NB4 (cell line): ENCODE data around the gene DNMBP.

Experiments
- POLR2A ChIP-seq: IDR thresholded peaks from 2 replicates; pipeline ENCODE4 v1.6.1; 2011; ENCODE audit warnings: mild to moderate bottlenecking; ENCODE audit not compliant: insufficient read length; ENCODE audit errors: extremely low read depth
- TF ChIP-seq, protein P1 (sequence below): IDR thresholded peaks from one replicate; pipeline ENCODE4 v1.5.1; 2012; ENCODE audit warnings: low read depth, low read length
- TF ChIP-seq, protein P2 (sequence below): IDR thresholded peaks from 2 replicates; pipeline ENCODE4 v1.6.1; 2011; ENCODE audit warnings: low read depth, low read length

DNA sequence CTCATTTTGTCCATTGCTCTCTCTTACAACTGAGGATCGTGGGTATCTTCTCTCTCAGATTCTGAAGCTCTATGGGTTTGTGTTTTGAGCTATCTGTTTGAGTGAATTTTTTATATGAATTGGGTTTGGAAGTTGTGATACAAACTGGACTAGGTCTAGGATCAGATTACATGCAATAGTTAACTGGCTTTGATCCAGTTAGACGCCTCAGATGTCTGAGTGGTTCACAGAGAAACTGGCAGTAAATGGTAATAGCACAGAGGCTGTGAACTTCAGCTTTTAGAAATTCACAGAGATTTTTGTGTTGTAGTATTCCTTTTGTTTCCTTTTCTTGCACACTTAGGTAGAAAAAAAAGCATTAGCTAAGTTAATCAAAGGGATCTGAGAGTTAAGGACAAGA is 12.7 kb upstream of the DNMBP start:
- TF ChIP-seq, protein P1, sequence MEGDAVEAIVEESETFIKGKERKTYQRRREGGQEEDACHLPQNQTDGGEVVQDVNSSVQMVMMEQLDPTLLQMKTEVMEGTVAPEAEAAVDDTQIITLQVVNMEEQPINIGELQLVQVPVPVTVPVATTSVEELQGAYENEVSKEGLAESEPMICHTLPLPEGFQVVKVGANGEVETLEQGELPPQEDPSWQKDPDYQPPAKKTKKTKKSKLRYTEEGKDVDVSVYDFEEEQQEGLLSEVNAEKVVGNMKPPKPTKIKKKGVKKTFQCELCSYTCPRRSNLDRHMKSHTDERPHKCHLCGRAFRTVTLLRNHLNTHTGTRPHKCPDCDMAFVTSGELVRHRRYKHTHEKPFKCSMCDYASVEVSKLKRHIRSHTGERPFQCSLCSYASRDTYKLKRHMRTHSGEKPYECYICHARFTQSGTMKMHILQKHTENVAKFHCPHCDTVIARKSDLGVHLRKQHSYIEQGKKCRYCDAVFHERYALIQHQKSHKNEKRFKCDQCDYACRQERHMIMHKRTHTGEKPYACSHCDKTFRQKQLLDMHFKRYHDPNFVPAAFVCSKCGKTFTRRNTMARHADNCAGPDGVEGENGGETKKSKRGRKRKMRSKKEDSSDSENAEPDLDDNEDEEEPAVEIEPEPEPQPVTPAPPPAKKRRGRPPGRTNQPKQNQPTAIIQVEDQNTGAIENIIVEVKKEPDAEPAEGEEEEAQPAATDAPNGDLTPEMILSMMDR, result no peak
- TF ChIP-seq POLR2A, result no peak
- TF ChIP-seq, protein P2, sequence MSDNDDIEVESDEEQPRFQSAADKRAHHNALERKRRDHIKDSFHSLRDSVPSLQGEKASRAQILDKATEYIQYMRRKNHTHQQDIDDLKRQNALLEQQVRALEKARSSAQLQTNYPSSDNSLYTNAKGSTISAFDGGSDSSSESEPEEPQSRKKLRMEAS, result no peak
